ENCODE data around the gene DENND1B. TPM values are rescaled to one million over a fixed set of nuclear protein-coding genes. Genes with fewer than 3 reads are reported as not detected.

The DENND1B gene
- total and polyA plus RNA-seq, 9 of the 15 experiments (the other 6 are each of a cell fraction or from before 2014, with no cell fraction given) = 2.1 to 12.1 (median 7.5) TPM

DNA sequence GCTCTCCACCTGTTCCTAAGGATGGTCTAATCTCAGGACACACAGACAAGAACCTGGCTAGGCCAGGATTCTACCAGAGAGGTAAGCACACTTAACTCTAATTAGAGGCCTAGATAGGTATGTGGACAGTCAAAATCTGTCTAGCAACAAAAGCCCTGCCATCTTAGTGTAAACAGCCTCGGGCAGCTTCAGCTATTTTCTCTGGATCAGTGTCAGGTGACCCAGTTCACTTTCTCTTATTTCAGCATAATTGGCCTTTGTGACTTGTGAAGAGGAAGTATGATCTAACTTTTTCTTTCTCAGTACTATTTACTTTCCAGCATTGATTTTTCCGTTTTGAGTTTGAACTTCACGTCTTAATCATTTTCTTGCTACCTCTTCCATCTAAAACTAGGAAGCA, 289.5 kb downstream of the DENND1B start:
- BruUV-seq (replicated peaks) = no TSS peak
- CTCF ChIA-PET (ENCODE audit: low intra/inter-chr PET ratio) = no interaction called here
- 0% methylated on average over 3 of the region's 3 CpGs for WGBS (ENCODE audit: insufficient coverage, low coverage, missing lambda C conversion rate)
- no peak for DNase-seq (ENCODE audit: extremely low read depth in 1 of 4, low spot score in 3 of 4)
- Histone ChIP-seq H3K36me3 (ENCODE audit: control insufficient read depth, insufficient read depth, low read length) (no peaks in the 10 kb centered on the region), H3K4me1 (replicated peaks in 1 of 2; ENCODE audit: control insufficient read depth in 2 of 2, insufficient read depth in 2 of 2, low read length in 2 of 2) (no peaks in the 10 kb centered on the region), H3K27me3 (ENCODE audit: control insufficient read depth in 2 of 2, insufficient read depth in 2 of 2, low read length in 2 of 2) (peaks cover 0 to 6% of the 10 kb centered on the region in 2 experiments; a peak in 2 of 5 replicates), H3K27ac (ENCODE audit: extremely low read depth, low read depth, low read length) (no peak overlapping the region), H2AFZ (ENCODE audit: low read depth, low read length) (no peak overlapping the region), H3K4me3 (no peak overlapping the region), H3K79me2 (ENCODE audit: control insufficient read depth, insufficient read depth, low read length) (no peaks in the 10 kb centered on the region), H3K9me3 (replicated peaks; ENCODE audit: control insufficient read depth, insufficient read depth, low read depth, low read length) (no peaks in the 10 kb centered on the region), H3K4me2 (ENCODE audit: insufficient read depth, low read length) (no peak overlapping the region), H3K9me1 (ENCODE audit: control insufficient read depth, insufficient read depth, low read length) (no peaks in the 10 kb centered on the region), H4K20me1 (replicated peaks; ENCODE audit: control insufficient read depth, insufficient read depth, low read length) (no peaks in the 10 kb centered on the region), H3K9ac (ENCODE audit: insufficient read depth in 1 of 2, low read depth in 2 of 2, low read length in 2 of 2) (no peak overlapping the region)
- in situ Hi-C loops (cut with MboI) = no loop called here
- no peak for FAIRE-seq
- ATAC-seq = no peak
- intact Hi-C loops (cut with micrococcal nuclease) = no loop called here
- POLR2A ChIA-PET = interaction anchor here (0.6 to 1.7 kb wide), 2 partner anchors 9 to 78 kb away, joined by 3 to 4 read pairs; no protein-coding TSS in a partner anchor
- TF ChIP-seq, protein P1, sequence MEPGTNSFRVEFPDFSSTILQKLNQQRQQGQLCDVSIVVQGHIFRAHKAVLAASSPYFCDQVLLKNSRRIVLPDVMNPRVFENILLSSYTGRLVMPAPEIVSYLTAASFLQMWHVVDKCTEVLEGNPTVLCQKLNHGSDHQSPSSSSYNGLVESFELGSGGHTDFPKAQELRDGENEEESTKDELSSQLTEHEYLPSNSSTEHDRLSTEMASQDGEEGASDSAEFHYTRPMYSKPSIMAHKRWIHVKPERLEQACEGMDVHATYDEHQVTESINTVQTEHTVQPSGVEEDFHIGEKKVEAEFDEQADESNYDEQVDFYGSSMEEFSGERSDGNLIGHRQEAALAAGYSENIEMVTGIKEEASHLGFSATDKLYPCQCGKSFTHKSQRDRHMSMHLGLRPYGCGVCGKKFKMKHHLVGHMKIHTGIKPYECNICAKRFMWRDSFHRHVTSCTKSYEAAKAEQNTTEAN (CRISPR knock-in tag; IDR thresholded peaks at IDR 0.05) = no peak
- no peak for TF ChIP-seq SMC3 (conservative IDR thresholded peaks at IDR 0.05; ENCODE audit: insufficient read depth, low read depth, low read length)
- TF ChIP-seq CXXC5 (CRISPR knock-in tag; IDR thresholded peaks at IDR 0.05) = no peak
- no peak for TF ChIP-seq ZNF324 (CRISPR knock-in tag; IDR thresholded peaks at IDR 0.05)
- no peak for TF ChIP-seq EHMT2 (IDR thresholded peaks at IDR 0.05)
- TF ChIP-seq ZNF592 (IDR thresholded peaks at IDR 0.05) = no peak
- TF ChIP-seq TRIM28 (IDR thresholded peaks at IDR 0.05) = no peak
- no peak for TF ChIP-seq CHD4 (IDR thresholded peaks at IDR 0.05; ENCODE audit: insufficient read depth, insufficient replicate concordance, low read depth, low read length, poor library complexity, severe bottlenecking)
- no peak for TF ChIP-seq ZBTB5 (IDR thresholded peaks at IDR 0.05)
- TF ChIP-seq SMARCA4 (IDR thresholded peaks at IDR 0.05) = no peak
- no peak for TF ChIP-seq YBX1 (IDR thresholded peaks at IDR 0.05)
- TF ChIP-seq, protein P2, sequence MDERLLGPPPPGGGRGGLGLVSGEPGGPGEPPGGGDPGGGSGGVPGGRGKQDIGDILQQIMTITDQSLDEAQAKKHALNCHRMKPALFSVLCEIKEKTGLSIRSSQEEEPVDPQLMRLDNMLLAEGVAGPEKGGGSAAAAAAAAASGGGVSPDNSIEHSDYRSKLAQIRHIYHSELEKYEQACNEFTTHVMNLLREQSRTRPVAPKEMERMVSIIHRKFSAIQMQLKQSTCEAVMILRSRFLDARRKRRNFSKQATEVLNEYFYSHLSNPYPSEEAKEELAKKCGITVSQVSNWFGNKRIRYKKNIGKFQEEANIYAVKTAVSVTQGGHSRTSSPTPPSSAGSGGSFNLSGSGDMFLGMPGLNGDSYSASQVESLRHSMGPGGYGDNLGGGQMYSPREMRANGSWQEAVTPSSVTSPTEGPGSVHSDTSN (CRISPR knock-in tag; IDR thresholded peaks at IDR 0.05; ENCODE audit: low read depth) = no peak
- TF ChIP-seq, protein P2 (tag; conservative IDR thresholded peaks at IDR 0.05; ENCODE audit: low read depth) = no peak
- no peak for TF ChIP-seq SREBF1 (IDR thresholded peaks at IDR 0.05; ENCODE audit: borderline replicate concordance, low read depth, low read length)
